Type B pancreatic cell (in vitro differentiated cells): Measurements from ENCODE around the gene DRAXIN. TPM values are rescaled to one million over a fixed set of nuclear protein-coding genes. Genes with fewer than 3 reads are reported as not detected.
A peak's percentile ranks its signal among the peaks of the same experiment; 100 is the strongest.

ENCODE experiments used
- DNase-seq: peaks from one replicate; pipeline ENCODE4 v3.0.0; 2021; ENCODE audit warnings: mixed read lengths; ENCODE audit not compliant: unreplicated experiment; ENCODE audit errors: extremely low spot score
- H3K27ac Mint-ChIP-seq: 2 replicates; pipeline ENCODE4 v1.8.0; 2021; ENCODE audit warnings: mild to moderate bottlenecking, mixed read lengths
- H3K27me3 Mint-ChIP-seq: 2 replicates; pipeline ENCODE4 v1.8.0; 2021; ENCODE audit warnings: mixed read lengths
- H3K36me3 Mint-ChIP-seq: 2 replicates; pipeline ENCODE4 v1.8.0; 2021; ENCODE audit warnings: mixed read lengths
- H3K4me1 Mint-ChIP-seq: one replicate; pipeline ENCODE4 v1.8.0; 2021; ENCODE audit warnings: mixed read lengths; ENCODE audit not compliant: unreplicated experiment
- H3K4me3 Mint-ChIP-seq: 2 replicates; pipeline ENCODE4 v1.8.0; 2021; ENCODE audit warnings: mild to moderate bottlenecking, mixed read lengths
- H3K9me3 Mint-ChIP-seq: 2 replicates; pipeline ENCODE4 v1.8.0; 2021; ENCODE audit warnings: mixed read lengths
- total RNA-seq: library from RNA; stranded (reverse); gene quantifications from 2 replicates; pipeline ENCODE4 v1.2.1, GENCODE V29; 2021; ENCODE audit warnings: low replicate concordance
- TF ChIP-seq, protein P1 (sequence below): fragments of 200-600 bp; sonication (generic); conservative IDR thresholded peaks from 2 replicates; pipeline ENCODE4 v1.5.0; 2021; ENCODE audit warnings: antibody characterized with exemption, mild to moderate bottlenecking

Gene DRAXIN
- total RNA-seq, 1 donor from 2014 or later = 13.5 TPM

DNA sequence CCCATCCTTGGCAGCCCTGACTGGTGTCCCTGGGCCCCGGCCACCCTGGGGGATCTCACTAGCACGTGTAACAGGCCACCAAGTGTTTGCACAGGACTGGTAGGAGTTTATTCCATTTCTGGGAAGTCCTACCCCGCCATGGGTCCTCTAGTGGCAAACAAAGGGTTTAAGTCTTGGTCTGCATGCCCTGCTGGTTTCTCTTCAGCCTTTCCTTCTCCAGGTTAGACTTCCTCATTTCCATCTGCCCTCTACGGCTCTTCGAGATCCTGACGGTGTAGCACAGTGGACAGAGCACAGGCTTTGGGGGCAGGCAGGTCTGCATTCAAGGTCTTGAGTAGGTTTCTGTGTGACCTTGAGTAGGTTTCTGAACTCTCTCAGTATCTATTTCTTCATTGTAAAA, 47.3 kb downstream of the DRAXIN start:
- peaks cover 28% of the 10 kb centered on the region for H3K4me1 Mint-ChIP-seq
- no peak overlapping the region for H3K27ac Mint-ChIP-seq
- no peaks in the 10 kb centered on the region for H3K9me3 Mint-ChIP-seq
- peak overlapping the region; percentile 61 for H3K4me3 Mint-ChIP-seq
- H3K27me3 Mint-ChIP-seq = no peaks in the 10 kb centered on the region
- TF ChIP-seq, protein P1, sequence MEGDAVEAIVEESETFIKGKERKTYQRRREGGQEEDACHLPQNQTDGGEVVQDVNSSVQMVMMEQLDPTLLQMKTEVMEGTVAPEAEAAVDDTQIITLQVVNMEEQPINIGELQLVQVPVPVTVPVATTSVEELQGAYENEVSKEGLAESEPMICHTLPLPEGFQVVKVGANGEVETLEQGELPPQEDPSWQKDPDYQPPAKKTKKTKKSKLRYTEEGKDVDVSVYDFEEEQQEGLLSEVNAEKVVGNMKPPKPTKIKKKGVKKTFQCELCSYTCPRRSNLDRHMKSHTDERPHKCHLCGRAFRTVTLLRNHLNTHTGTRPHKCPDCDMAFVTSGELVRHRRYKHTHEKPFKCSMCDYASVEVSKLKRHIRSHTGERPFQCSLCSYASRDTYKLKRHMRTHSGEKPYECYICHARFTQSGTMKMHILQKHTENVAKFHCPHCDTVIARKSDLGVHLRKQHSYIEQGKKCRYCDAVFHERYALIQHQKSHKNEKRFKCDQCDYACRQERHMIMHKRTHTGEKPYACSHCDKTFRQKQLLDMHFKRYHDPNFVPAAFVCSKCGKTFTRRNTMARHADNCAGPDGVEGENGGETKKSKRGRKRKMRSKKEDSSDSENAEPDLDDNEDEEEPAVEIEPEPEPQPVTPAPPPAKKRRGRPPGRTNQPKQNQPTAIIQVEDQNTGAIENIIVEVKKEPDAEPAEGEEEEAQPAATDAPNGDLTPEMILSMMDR = no peak
- DNase-seq = no peak
- no peaks in the 10 kb centered on the region for H3K36me3 Mint-ChIP-seq

DNA sequence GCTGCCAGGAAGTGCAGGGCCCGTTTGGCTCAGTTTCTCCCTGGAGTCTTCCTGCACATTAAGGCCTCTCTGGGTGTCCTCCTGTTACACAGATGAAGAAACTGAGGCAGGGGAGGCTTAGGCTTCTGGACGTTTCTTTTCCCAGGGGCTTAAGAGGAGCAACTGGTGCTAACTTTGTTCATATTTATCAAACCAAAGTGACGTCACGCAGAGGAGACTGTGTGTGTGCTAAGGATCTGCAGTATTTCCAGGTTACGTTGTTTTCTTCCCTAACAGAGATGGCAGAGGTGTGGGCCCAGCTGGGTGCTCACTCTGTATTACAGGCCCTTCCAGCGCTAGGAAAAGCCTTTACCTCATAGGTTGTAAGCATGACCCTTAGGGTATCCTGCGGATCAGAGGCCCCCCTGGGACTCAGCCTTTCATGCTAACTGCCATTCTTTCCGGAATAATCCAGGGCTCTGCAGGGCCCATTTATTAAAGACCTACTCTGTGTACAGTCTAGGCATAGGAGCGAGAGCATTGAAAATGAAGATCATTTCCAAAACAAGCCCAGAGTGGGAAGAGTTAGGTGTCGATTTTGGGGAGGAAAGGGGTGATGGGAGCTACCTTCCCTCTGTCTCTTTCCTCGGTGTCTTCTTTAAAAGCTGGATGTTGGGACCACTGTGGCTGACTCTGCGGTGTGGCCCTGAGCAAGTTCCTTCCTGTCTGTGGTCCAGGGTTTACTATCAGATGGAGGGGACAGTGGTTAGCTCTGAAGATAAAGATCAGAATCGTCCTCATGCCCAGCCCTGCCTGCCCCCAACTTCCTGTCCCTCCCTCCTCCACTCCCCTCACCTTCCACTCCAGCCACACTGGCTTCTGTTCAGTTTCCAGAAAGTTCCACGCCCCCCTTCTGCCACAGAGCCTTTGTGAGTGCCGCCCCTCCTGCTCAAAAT, 49.0 kb downstream of the DRAXIN start:
- Mint-ChIP-seq H3K36me3 (no peaks in the 10 kb centered on the region), H3K27me3 (no peaks in the 10 kb centered on the region), H3K9me3 (no peaks in the 10 kb centered on the region), H3K27ac (no peak overlapping the region), H3K4me1 (peaks cover 25% of the 10 kb centered on the region), H3K4me3 (no peak overlapping the region)
- DNase-seq = no peak
- TF ChIP-seq, protein P1 = no peak

DNA sequence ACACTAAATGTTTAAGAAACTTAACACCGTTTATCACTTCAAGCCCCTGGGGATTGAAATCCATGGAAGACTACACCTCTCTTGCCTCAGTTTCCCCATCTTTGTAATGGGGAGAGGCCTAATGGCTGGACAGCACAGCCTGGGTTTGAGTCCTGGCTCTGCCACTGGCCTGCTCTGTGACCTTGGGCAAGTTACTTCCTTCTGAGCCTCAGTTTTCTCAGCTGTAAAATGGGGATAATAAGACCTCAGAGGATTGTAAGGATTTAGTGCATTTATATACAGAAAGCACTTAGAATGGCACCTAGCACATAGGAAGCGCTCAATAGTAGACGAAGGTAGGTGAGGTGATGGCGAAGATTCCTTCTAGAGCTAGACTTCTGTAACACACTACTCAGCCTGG, 50.0 kb downstream of the DRAXIN start:
- Mint-ChIP-seq H3K36me3 (no peaks in the 10 kb centered on the region), H3K4me1 (peaks cover 24% of the 10 kb centered on the region), H3K9me3 (no peaks in the 10 kb centered on the region), H3K27ac (no peak overlapping the region), H3K27me3 (no peaks in the 10 kb centered on the region), H3K4me3 (no peak overlapping the region)
- DNase-seq = no peak
- TF ChIP-seq, protein P1 = no peak

DNA sequence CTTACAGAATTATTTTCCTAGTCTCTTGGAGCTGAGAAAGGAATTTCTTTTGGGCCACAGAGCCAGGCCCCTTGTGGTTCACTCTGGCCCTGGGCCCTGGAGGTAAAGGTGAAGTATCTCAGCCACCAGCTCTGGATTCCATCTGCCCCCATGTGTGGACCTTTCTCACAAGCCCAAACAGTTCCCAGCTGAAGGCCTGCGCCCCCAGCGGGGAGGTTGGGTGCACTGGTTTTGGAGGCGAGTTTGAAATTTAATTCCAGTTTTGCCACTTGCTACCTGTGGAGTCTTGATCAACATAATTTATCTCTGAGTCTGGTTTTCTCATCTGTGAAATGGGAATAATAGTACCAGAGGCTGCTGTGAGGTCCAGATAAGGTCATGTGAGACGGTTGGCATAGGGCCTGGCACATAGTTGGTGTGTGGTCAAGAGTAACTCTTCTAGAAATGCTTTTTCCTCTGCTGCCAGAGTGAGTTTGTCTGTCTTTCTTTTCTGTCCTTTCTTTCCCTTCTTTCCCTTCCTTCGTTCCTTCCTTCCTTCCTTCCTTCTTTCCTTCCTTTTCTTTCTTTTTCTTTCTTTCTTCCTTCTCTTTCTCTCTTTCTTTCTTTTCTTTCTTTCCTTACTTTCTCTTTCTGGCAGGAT, 50.5 kb downstream of the DRAXIN start:
- TF ChIP-seq, protein P1 = no peak
- no peak overlapping the region for H3K4me3 Mint-ChIP-seq
- H3K27ac Mint-ChIP-seq = no peak overlapping the region
- H3K36me3 Mint-ChIP-seq = peaks cover 3% of the 10 kb centered on the region
- no peak for DNase-seq
- no peaks in the 10 kb centered on the region for H3K9me3 Mint-ChIP-seq
- peaks cover 26% of the 10 kb centered on the region for H3K4me1 Mint-ChIP-seq
- H3K27me3 Mint-ChIP-seq = no peaks in the 10 kb centered on the region

DNA sequence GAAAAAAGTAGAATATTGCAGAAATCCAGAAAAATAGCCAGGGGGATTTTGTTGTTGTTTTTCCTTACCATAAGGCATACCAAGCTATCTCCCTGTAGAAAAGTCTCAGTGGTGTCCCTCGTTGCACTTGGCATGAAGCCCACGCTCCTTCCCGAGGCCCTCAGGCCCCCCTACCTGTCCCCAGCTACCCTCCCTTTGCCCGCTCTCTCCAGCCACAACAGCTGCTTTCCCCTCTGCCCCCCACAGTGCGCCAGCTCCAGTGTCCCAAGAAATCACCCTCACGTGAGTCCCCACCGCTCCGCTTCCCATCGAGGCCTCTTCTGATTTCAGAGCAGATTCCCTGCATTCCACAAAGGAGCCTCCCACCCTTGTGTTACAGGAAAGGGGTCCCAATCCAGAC, 52.8 kb downstream of the DRAXIN start:
- Mint-ChIP-seq H3K4me3 (no peak overlapping the region), H3K36me3 (peaks cover 3% of the 10 kb centered on the region), H3K9me3 (no peaks in the 10 kb centered on the region), H3K27ac (no peak overlapping the region), H3K4me1 (peaks cover 14% of the 10 kb centered on the region), H3K27me3 (no peaks in the 10 kb centered on the region)
- TF ChIP-seq, protein P1 = no peak
- no peak for DNase-seq
